OCI-LY3 (cell line): ENCODE measurements around the gene DDX31.

Experiments used
- H2AFZ ChIP-seq: fragments of 200-600, 300-600 bp; shearing (Covaris generic); 2 replicates; pipeline ENCODE4 v1.6.0; 2014; ENCODE audit warnings: antibody characterized with exemption, low read depth, low read length
- H3K27ac ChIP-seq: fragments of 200-600, 300-600 bp; sonication (generic); 2 replicates; pipeline ENCODE4 v1.5.1; 2014; ENCODE audit warnings: mild to moderate bottlenecking, low read length, moderate library complexity, mixed read lengths
- H3K27me3 ChIP-seq: fragments of 200-600, 300-600 bp; sonication (generic); 2 replicates; pipeline ENCODE4 v1.6.1; 2014; ENCODE audit warnings: low read depth, low read length, mixed read lengths
- H3K36me3 ChIP-seq: fragments of 200-600, 300-600 bp; sonication (generic); replicated peaks from 2 replicates; pipeline ENCODE3; 2014; ENCODE audit warnings: low read depth, low read length, mixed read lengths
- H3K4me1 ChIP-seq: fragments of 300-600, 200-600 bp; sonication (generic); 2 replicates; pipeline ENCODE4 v1.6.1; 2014; ENCODE audit warnings: low read length, mixed read lengths
- H3K4me2 ChIP-seq: fragments of 200-600, 300-600 bp; sonication (generic); 2 replicates; pipeline ENCODE4 v1.6.1; 2014; ENCODE audit warnings: low read length, mixed read lengths
- H3K4me3 ChIP-seq: fragments of 300-600, 200-600 bp; sonication (generic); 2 replicates; pipeline ENCODE4 v1.5.1; 2014; ENCODE audit warnings: antibody characterized with exemption, mild to moderate bottlenecking, low read length, moderate library complexity
- H3K79me2 ChIP-seq: fragments of 300-600, 200-600 bp; shearing (Covaris generic); 2 replicates; pipeline ENCODE4 v1.6.1; 2014; ENCODE audit warnings: mild to moderate bottlenecking, low read length, mixed read lengths
- H3K9ac ChIP-seq: fragments of 300-600, 200-600 bp; shearing (Covaris generic); 2 replicates; pipeline ENCODE4 v1.6.0; 2014; ENCODE audit warnings: mild to moderate bottlenecking, low read length, moderate library complexity
- H3K9me3 ChIP-seq: fragments of 200-600, 300-600 bp; shearing (Covaris generic); 2 replicates; pipeline ENCODE4 v1.6.1; 2014; ENCODE audit warnings: low read length, mixed read lengths; ENCODE audit not compliant: insufficient read depth
- H4K20me1 ChIP-seq: fragments of 200-600, 300-600 bp; sonication (generic); 2 replicates; pipeline ENCODE4 v1.6.1; 2016; ENCODE audit warnings: low read length, mixed read lengths; ENCODE audit not compliant: insufficient read depth
- EZH2phosphoT487 ChIP-seq: fragments of 200-600 bp; shearing (Covaris generic); IDR thresholded peaks from 2 replicates; pipeline ENCODE4 v1.6.1; 2018; ENCODE audit warnings: antibody characterized with exemption, mixed run types, low read depth
- TF ChIP-seq, protein P1 (sequence below): fragments of 200-600, 300-600 bp; sonication (generic); IDR thresholded peaks from 2 replicates; pipeline ENCODE4 v1.5.1; 2014; ENCODE audit warnings: antibody characterized with exemption, low read length, low read depth

Gene DDX31

DNA sequence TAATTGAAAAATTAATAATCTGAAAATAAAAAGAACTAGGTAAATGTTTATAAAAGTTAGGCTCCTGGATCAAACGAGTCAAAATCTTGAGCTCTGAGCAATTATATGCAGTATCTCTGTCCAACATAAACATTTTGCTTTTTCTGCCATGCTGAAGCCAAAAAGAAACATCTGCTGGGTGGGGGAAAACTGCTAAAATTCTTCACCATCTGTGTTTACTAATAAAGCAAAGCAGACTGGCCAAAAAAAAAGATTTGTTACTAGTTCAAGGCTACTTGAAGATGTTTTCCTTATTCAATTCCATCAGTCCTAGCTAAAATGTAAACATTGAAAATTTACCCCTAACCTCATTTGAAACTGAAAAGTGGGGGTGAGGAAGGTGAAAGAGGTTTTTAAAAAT, 30.2 kb upstream of the DDX31 start:
- Histone ChIP-seq H3K4me1 (no peaks in the 10 kb centered on the region), H3K27me3 (no peaks in the 10 kb centered on the region), H2AFZ (no peak overlapping the region), H3K4me3 (no peak overlapping the region), H3K36me3 (peaks cover 11% of the 10 kb centered on the region), H3K9me3 (peaks cover 16% of the 10 kb centered on the region; the same call in 1 of the 2 replicates), H3K4me2 (no peak overlapping the region), H3K27ac (no peak overlapping the region), H3K79me2 (no peaks in the 10 kb centered on the region), H3K9ac (no peak overlapping the region), H4K20me1 (no peaks in the 10 kb centered on the region)
- TF ChIP-seq EZH2phosphoT487 = no peak
- TF ChIP-seq, protein P1, sequence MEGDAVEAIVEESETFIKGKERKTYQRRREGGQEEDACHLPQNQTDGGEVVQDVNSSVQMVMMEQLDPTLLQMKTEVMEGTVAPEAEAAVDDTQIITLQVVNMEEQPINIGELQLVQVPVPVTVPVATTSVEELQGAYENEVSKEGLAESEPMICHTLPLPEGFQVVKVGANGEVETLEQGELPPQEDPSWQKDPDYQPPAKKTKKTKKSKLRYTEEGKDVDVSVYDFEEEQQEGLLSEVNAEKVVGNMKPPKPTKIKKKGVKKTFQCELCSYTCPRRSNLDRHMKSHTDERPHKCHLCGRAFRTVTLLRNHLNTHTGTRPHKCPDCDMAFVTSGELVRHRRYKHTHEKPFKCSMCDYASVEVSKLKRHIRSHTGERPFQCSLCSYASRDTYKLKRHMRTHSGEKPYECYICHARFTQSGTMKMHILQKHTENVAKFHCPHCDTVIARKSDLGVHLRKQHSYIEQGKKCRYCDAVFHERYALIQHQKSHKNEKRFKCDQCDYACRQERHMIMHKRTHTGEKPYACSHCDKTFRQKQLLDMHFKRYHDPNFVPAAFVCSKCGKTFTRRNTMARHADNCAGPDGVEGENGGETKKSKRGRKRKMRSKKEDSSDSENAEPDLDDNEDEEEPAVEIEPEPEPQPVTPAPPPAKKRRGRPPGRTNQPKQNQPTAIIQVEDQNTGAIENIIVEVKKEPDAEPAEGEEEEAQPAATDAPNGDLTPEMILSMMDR = no peak

DNA sequence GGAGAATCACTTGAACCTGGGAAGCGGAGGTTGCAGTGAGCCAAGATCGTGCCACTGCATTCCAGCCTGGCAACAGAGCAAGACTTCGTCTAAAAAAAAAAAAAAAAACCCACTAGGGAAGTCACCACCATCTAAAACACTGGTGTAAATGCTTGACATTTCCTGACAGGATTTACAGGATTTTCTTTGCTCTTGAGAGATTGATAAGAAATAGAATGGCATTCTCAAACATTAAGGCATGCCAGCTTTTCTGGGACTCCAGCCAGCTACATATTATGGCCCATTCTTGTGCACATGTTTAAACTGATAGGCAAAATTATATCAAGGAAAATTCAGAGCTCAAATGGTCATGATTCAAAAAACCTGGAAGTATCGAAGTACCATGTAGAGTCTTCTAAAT, 29.2 kb upstream of the DDX31 start:
- Histone ChIP-seq H3K9me3 (peaks cover 16% of the 10 kb centered on the region; the same call in 1 of the 2 replicates), H4K20me1 (no peaks in the 10 kb centered on the region), H3K79me2 (no peaks in the 10 kb centered on the region), H3K4me1 (no peaks in the 10 kb centered on the region), H3K36me3 (peaks cover 18% of the 10 kb centered on the region), H3K4me3 (no peak overlapping the region), H3K4me2 (no peak overlapping the region), H3K9ac (no peak overlapping the region), H2AFZ (no peak overlapping the region), H3K27me3 (no peaks in the 10 kb centered on the region), H3K27ac (no peak overlapping the region)
- no peak for TF ChIP-seq EZH2phosphoT487
- TF ChIP-seq, protein P1 = no peak

DNA sequence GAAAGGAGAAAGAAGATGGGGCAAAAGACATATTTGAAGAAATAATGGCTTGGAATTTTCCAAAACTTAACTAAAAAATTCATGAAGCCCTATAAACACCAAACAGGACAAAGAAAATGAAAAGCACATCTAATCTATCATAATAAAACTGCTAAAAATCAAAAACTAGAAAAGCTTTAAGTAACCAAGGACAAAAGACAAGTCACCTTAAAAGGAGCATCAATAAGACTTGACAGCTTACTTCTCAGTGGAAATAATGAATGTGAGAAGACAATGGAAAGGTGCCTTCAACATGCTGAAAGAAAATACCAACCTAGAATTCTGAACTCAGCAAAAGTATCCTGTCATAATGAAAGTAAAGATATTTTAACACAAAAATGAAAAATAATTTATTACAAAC, 27.4 kb upstream of the DDX31 start:
- Histone ChIP-seq H3K4me2 (no peak overlapping the region), H3K79me2 (no peaks in the 10 kb centered on the region), H3K9ac (no peak overlapping the region), H3K36me3 (peaks cover 34% of the 10 kb centered on the region), H3K9me3 (peaks cover 16% of the 10 kb centered on the region; the same call in 1 of the 2 replicates), H4K20me1 (peaks cover 5% of the 10 kb centered on the region; the same call in 1 of the 2 replicates), H3K4me3 (no peak overlapping the region), H3K27ac (no peak overlapping the region), H2AFZ (no peak overlapping the region), H3K27me3 (no peaks in the 10 kb centered on the region), H3K4me1 (no peaks in the 10 kb centered on the region)
- no peak for TF ChIP-seq EZH2phosphoT487
- TF ChIP-seq, protein P1 = no peak

DNA sequence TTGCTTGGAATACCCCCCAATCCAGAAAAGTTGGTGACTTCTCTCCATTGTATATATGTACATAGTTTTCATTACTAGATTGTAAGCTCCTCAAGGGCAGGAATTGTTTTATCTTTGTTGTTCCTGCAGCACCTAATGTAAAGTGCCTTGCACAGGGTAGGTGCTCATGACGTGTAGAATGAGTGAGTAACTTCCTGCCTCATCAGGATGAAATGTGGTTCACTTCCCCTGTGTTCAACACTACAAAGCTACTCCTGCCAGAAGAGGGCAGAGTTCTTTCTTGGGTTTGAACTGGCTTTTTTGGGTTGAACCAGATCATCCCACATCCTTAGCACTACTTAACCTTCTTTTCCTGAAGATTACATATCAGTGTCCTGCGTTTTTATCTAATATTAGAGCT, 24.4 kb upstream of the DDX31 start:
- Histone ChIP-seq H3K36me3 (peaks cover 58% of the 10 kb centered on the region), H3K4me3 (no peak overlapping the region), H3K27me3 (no peaks in the 10 kb centered on the region), H3K4me1 (no peaks in the 10 kb centered on the region), H2AFZ (no peak overlapping the region), H3K9me3 (peaks cover 16% of the 10 kb centered on the region; the same call in 1 of the 2 replicates), H3K27ac (no peak overlapping the region), H3K9ac (no peak overlapping the region), H4K20me1 (peaks cover 8% of the 10 kb centered on the region; the same call in 1 of the 2 replicates), H3K4me2 (no peak overlapping the region), H3K79me2 (0 out of 2 replicates have a peak, but pooled peaks cover 2% of the 10 kb centered on the region)
- no peak for TF ChIP-seq EZH2phosphoT487
- TF ChIP-seq, protein P1 = peak; percentile 38
